Panc1 (cell line): ENCODE results near the gene CNEP1R1.

ENCODE experiments used
- CTCF ChIP-seq: fragments of 450-650 bp; IDR thresholded peaks from 2 replicates; pipeline ENCODE4 v1.5.1; 2017; ENCODE audit warnings: mild to moderate bottlenecking
- POLR2AphosphoS5 ChIP-seq: IDR thresholded peaks from 2 replicates; pipeline ENCODE4 v1.6.1; 2012; ENCODE audit warnings: mild to moderate bottlenecking, low read depth, low read length, moderate library complexity
- REST ChIP-seq, 2 experiments: IDR thresholded peaks; 2 replicates each; pipeline ENCODE4 v1.6.1; 2011 to 2012; ENCODE audit warnings: low read depth in 2 of 2, control low read depth in 1 of 2, low read length in 1 of 2, mild to moderate bottlenecking in 1 of 2, moderate library complexity in 1 of 2; ENCODE audit not compliant: insufficient read depth in 1 of 2

DNA sequence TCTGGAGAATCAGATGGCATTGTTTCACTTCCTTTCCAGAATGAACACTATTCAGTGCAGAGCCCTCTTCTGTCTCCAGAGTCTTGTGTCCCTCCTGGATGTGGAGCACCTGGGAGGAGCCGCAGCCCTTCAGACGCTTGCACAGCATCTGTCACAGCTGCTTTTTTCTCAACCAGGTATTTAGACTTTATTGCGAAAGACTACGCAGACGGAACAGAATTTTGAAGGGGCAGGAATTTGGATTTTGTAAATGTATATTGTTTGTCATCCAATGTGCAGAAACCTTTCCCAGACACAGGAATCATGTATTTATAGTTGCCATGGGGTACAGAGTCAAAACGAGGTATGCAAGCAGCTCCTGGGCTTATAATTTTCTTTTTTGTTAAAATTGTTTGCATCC, 61.2 kb downstream of the CNEP1R1 start:
- TF ChIP-seq CTCF (no peak), REST (IDR thresholded peaks at IDR 0.05; ENCODE audit: insufficient read depth in 1 of 2, low read depth in 2 of 2, low read length in 1 of 2) (no peak), POLR2AphosphoS5 (no peak)
